ENCODE results near the gene RAB1B.

Gene RAB1B

GRCh38 chr11:66291706-66292542 is 23.5 kb downstream of the RAB1B start, which contains the start of gene TMEM151A:
TMEM151A (plus strand) TSS chr11:66291894; CDS start chr11:66292014, 120 bp downstream.
- no peak for TF ChIP-seq SIN3A (IDR thresholded peaks at IDR 0.05; ENCODE audit: borderline replicate concordance, insufficient read depth, low read length)
- no peak for TF ChIP-seq FOXP2 (optimal IDR thresholded peaks at IDR 0.05; ENCODE audit: borderline replicate concordance, extremely low read depth, extremely low read length, insufficient read depth)
- TF ChIP-seq TAF1 (IDR thresholded peaks at IDR 0.05; ENCODE audit: borderline replicate concordance, insufficient read depth, low read length) = no peak
- TF ChIP-seq POLR2AphosphoS5 (IDR thresholded peaks at IDR 0.05; ENCODE audit: low read depth, low read length) = no peak
- TF ChIP-seq REST (IDR thresholded peaks at IDR 0.05; ENCODE audit: insufficient read depth in 1 of 2, low read depth in 2 of 2, low read length in 2 of 2) = no peak

- no peak for TF ChIP-seq TAF1 (IDR thresholded peaks at IDR 0.05; ENCODE audit: borderline replicate concordance, insufficient read depth, low read length)
- no peak for TF ChIP-seq POLR2AphosphoS5 (IDR thresholded peaks at IDR 0.05; ENCODE audit: low read depth, low read length)
- no peak for TF ChIP-seq FOXP2 (optimal IDR thresholded peaks at IDR 0.05; ENCODE audit: borderline replicate concordance, extremely low read depth, extremely low read length, insufficient read depth)
- TF ChIP-seq REST (IDR thresholded peaks at IDR 0.05; ENCODE audit: insufficient read depth in 1 of 2, low read depth in 2 of 2, low read length in 2 of 2) = no peak
- no peak for TF ChIP-seq SIN3A (IDR thresholded peaks at IDR 0.05; ENCODE audit: borderline replicate concordance, insufficient read depth, low read length)
Observed at GRCh38 chr11:66292543-66293332, 24.3 kb downstream of the RAB1B start.

GRCh38 chr11:66293352-66293751 is 24.9 kb downstream of the RAB1B start:
- TF ChIP-seq TAF1 (IDR thresholded peaks at IDR 0.05; ENCODE audit: borderline replicate concordance, insufficient read depth, low read length) (no peak), POLR2AphosphoS5 (IDR thresholded peaks at IDR 0.05; ENCODE audit: low read depth, low read length) (no peak), FOXP2 (optimal IDR thresholded peaks at IDR 0.05; ENCODE audit: borderline replicate concordance, extremely low read depth, extremely low read length, insufficient read depth) (no peak), REST (IDR thresholded peaks at IDR 0.05; ENCODE audit: insufficient read depth in 1 of 2, low read depth in 2 of 2, low read length in 2 of 2) (no peak), SIN3A (IDR thresholded peaks at IDR 0.05; ENCODE audit: borderline replicate concordance, insufficient read depth, low read length) (no peak)

GRCh38 chr11:66293777-66294625 is 25.6 kb downstream of the RAB1B start:
- no peak for TF ChIP-seq REST (IDR thresholded peaks at IDR 0.05; ENCODE audit: insufficient read depth in 1 of 2, low read depth in 2 of 2, low read length in 2 of 2)
- no peak for TF ChIP-seq POLR2AphosphoS5 (IDR thresholded peaks at IDR 0.05; ENCODE audit: low read depth, low read length)
- TF ChIP-seq SIN3A (IDR thresholded peaks at IDR 0.05; ENCODE audit: borderline replicate concordance, insufficient read depth, low read length) = no peak
- no peak for TF ChIP-seq TAF1 (IDR thresholded peaks at IDR 0.05; ENCODE audit: borderline replicate concordance, insufficient read depth, low read length)
